ENCODE measurements around the gene TBL3. TPM values are rescaled to one million over a fixed set of nuclear protein-coding genes. Genes with fewer than 3 reads are reported as not detected.

The TBL3 gene
- total RNA-seq, 1 experiment from 2014 or later: 73.4 TPM

DNA sequence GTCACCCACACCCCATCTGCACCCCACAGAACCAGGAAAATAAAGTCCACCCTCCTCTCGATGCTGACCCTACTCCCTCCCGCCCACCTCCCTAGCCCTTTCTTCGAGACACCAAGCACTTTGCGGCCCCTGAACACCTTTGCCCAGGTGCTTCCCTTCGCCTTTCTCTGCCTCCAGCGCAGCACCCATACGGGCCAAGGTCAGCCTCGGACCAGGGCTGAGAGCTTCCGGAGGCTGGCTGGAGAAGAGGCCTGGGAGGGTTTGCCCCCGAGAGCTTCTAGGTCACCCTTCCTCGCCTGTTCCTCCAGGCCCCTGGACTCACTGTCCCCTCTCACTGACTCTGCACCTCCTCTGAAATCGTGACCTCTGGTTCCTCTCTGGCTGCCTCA is 52.2 kb downstream of the TBL3 start:
- H3K36me3 Mint-ChIP-seq: no peaks in the 10 kb centered on the region
- TF ChIP-seq EMX1 (CRISPR knock-in tag; IDR thresholded peaks at IDR 0.05) (no peak), ZBTB43 (CRISPR knock-in tag; IDR thresholded peaks at IDR 0.05) (no peak), MYBL2 (CRISPR knock-in tag; IDR thresholded peaks at IDR 0.05) (no peak), ZSCAN18 (CRISPR knock-in tag; IDR thresholded peaks at IDR 0.05) (no peak), PRRX2 (CRISPR knock-in tag; IDR thresholded peaks at IDR 0.05) (no peak), CBFB (CRISPR knock-in tag; IDR thresholded peaks at IDR 0.05; ENCODE audit: low read depth) (no peak), RELA (CRISPR knock-in tag; IDR thresholded peaks at IDR 0.05; ENCODE audit: borderline replicate concordance) (no peak), ZNF512 (CRISPR knock-in tag; IDR thresholded peaks at IDR 0.05; ENCODE audit: borderline replicate concordance) (no peak)
- TF ChIP-seq, protein P1, sequence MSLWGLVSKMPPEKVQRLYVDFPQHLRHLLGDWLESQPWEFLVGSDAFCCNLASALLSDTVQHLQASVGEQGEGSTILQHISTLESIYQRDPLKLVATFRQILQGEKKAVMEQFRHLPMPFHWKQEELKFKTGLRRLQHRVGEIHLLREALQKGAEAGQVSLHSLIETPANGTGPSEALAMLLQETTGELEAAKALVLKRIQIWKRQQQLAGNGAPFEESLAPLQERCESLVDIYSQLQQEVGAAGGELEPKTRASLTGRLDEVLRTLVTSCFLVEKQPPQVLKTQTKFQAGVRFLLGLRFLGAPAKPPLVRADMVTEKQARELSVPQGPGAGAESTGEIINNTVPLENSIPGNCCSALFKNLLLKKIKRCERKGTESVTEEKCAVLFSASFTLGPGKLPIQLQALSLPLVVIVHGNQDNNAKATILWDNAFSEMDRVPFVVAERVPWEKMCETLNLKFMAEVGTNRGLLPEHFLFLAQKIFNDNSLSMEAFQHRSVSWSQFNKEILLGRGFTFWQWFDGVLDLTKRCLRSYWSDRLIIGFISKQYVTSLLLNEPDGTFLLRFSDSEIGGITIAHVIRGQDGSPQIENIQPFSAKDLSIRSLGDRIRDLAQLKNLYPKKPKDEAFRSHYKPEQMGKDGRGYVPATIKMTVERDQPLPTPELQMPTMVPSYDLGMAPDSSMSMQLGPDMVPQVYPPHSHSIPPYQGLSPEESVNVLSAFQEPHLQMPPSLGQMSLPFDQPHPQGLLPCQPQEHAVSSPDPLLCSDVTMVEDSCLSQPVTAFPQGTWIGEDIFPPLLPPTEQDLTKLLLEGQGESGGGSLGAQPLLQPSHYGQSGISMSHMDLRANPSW (CRISPR knock-in tag; conservative IDR thresholded peaks at IDR 0.05; ENCODE audit: low read depth): no peak
- TF ChIP-seq, protein P2, sequence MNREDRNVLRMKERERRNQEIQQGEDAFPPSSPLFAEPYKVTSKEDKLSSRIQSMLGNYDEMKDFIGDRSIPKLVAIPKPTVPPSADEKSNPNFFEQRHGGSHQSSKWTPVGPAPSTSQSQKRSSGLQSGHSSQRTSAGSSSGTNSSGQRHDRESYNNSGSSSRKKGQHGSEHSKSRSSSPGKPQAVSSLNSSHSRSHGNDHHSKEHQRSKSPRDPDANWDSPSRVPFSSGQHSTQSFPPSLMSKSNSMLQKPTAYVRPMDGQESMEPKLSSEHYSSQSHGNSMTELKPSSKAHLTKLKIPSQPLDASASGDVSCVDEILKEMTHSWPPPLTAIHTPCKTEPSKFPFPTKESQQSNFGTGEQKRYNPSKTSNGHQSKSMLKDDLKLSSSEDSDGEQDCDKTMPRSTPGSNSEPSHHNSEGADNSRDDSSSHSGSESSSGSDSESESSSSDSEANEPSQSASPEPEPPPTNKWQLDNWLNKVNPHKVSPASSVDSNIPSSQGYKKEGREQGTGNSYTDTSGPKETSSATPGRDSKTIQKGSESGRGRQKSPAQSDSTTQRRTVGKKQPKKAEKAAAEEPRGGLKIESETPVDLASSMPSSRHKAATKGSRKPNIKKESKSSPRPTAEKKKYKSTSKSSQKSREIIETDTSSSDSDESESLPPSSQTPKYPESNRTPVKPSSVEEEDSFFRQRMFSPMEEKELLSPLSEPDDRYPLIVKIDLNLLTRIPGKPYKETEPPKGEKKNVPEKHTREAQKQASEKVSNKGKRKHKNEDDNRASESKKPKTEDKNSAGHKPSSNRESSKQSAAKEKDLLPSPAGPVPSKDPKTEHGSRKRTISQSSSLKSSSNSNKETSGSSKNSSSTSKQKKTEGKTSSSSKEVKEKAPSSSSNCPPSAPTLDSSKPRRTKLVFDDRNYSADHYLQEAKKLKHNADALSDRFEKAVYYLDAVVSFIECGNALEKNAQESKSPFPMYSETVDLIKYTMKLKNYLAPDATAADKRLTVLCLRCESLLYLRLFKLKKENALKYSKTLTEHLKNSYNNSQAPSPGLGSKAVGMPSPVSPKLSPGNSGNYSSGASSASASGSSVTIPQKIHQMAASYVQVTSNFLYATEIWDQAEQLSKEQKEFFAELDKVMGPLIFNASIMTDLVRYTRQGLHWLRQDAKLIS (CRISPR knock-in tag; IDR thresholded peaks at IDR 0.05; ENCODE audit: borderline replicate concordance): no peak
- TF ChIP-seq, protein P3, sequence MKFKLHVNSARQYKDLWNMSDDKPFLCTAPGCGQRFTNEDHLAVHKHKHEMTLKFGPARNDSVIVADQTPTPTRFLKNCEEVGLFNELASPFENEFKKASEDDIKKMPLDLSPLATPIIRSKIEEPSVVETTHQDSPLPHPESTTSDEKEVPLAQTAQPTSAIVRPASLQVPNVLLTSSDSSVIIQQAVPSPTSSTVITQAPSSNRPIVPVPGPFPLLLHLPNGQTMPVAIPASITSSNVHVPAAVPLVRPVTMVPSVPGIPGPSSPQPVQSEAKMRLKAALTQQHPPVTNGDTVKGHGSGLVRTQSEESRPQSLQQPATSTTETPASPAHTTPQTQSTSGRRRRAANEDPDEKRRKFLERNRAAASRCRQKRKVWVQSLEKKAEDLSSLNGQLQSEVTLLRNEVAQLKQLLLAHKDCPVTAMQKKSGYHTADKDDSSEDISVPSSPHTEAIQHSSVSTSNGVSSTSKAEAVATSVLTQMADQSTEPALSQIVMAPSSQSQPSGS (CRISPR knock-in tag; IDR thresholded peaks at IDR 0.05; ENCODE audit: borderline replicate concordance, low read depth): no peak
- no peak overlapping the region for H3K27ac Mint-ChIP-seq
- H3K4me3 Mint-ChIP-seq: peak overlapping the region; percentile 50
- H3K9me3 Mint-ChIP-seq: no peaks in the 10 kb centered on the region
- ATAC-seq (no peak), DNase-seq (ENCODE audit: low spot score) (no peak)
- H3K4me1 Mint-ChIP-seq: peaks cover 14% of the 10 kb centered on the region
- peaks cover 65% of the 10 kb centered on the region for H3K27me3 Mint-ChIP-seq (ENCODE audit: low read depth)
- POLR2A ChIA-PET: interaction anchor here (1.5 kb wide), 1 partner anchor 20 kb away, joined by 4 read pairs; no protein-coding TSS in a partner anchor
- CTCF ChIA-PET: interaction anchor here (0.6 to 3.5 kb wide), 14 partner anchors 8 to 514 kb away, joined by 3 to 42 read pairs (median 9); partner anchors contain the start of genes NTHL1, PDPK1, TRAF7 and TSC2

DNA sequence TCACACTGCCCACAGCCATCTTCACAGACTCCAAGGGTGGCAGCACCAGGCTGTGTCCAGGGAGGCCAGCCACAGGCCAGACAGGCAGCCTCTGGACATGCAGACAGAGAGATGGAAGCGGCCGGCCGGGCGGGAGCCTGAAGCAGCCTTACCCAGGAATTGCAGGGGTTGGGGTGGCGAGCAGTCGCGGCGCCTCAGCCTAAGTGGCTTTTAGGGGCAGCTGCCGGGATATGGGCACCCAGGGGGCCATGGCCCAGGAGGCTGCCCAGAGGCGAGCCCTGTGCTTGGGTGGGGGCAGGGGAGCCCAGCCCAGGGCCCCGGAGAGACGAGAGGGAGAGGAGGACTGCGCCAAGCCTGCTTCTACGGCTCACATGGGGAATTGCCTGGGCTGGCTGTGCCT is 53.4 kb downstream of the TBL3 start:
- Mint-ChIP-seq H3K4me3 (no peak overlapping the region), H3K27ac (no peak overlapping the region)
- CTCF ChIA-PET: interaction anchor here (0.6 to 3.5 kb wide), 4 partner anchors 9 to 118 kb away, joined by 3 to 27 read pairs (median 4); partner anchors contain the start of genes NTHL1 and TSC2

More for the DNA sequence above, 53.4 kb downstream of the TBL3 start:
- DNase-seq (ENCODE audit: low spot score) (no peak), ATAC-seq (no peak)
- Mint-ChIP-seq H3K27me3 (ENCODE audit: low read depth) (peaks cover 54% of the 10 kb centered on the region), H3K36me3 (no peaks in the 10 kb centered on the region), H3K9me3 (no peaks in the 10 kb centered on the region), H3K4me1 (peaks cover 14% of the 10 kb centered on the region)
- TF ChIP-seq GRHL2 (CRISPR knock-in tag; IDR thresholded peaks at IDR 0.05; ENCODE audit: insufficient replicate concordance, severe bottlenecking) (no peak), ZNF423 (CRISPR knock-in tag; IDR thresholded peaks at IDR 0.05) (no peak), NFYB (CRISPR knock-in tag; conservative IDR thresholded peaks at IDR 0.05; ENCODE audit: low read depth) (no peak), ELF4 (CRISPR knock-in tag; IDR thresholded peaks at IDR 0.05; ENCODE audit: low read depth) (no peak), NFE2L1 (CRISPR knock-in tag; IDR thresholded peaks at IDR 0.05) (no peak), MLX (CRISPR knock-in tag; IDR thresholded peaks at IDR 0.05) (no peak), NR2C2 (CRISPR knock-in tag; IDR thresholded peaks at IDR 0.05) (no peak), HMGA2 (CRISPR knock-in tag; IDR thresholded peaks at IDR 0.05) (no peak), ZNF263 (CRISPR knock-in tag; IDR thresholded peaks at IDR 0.05; ENCODE audit: low read depth) (no peak)
- TF ChIP-seq, protein P3 (CRISPR knock-in tag; IDR thresholded peaks at IDR 0.05; ENCODE audit: borderline replicate concordance, low read depth): no peak
- POLR2A ChIA-PET: interaction anchor here (0.7 kb wide), 1 partner anchor 122 kb away, joined by 3 read pairs; no protein-coding TSS in a partner anchor
